Glomerular endothelial cell (primary cell): ENCODE data around the gene C6orf132. TPM values are rescaled to one million over a fixed set of nuclear protein-coding genes. Genes with fewer than 3 reads are reported as not detected.
"Not testable (repeated sequence)": the region's sequence is repeated elsewhere in the genome, so short reads cannot be mapped to it uniquely, and the experiment has no call there.

Source experiments
- DNase-seq: peaks from one replicate; pipeline ENCODE4 v3.0.0-alpha.2; 2011; ENCODE audit warnings: low read depth, low spot score; ENCODE audit errors: extremely low read depth
- total RNA-seq: library from RNA; depleted of rRNA; stranded (reverse); fragments of >200 nt; gene quantifications from 2 replicates; pipeline ENCODE4 v1.2.3, GENCODE V29; 2015

Gene C6orf132
- total RNA-seq, 1 donor from 2014 or later: 2.1 TPM

DNA sequence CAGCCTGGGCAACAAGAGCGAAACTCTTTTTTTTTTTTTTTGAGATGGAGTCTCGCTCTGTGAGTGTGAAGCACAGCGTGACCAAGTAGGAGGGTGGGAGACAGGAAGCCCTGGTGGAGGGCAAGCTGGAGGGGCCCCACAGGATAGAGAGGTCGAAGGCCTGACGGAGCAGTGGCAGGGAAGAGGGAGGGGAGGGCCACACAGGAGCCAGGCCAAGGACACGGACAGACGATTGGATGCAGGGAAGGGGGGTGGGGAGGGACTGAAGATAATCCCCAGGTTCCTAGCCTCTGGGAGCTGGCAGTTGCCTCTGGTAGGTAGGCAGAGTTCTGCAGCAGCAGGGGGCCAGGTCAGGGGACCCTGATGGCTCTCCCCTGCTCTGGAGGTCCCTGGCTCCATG lies 20.0 kb upstream of the C6orf132 start:
- DNase-seq: no peak

DNA sequence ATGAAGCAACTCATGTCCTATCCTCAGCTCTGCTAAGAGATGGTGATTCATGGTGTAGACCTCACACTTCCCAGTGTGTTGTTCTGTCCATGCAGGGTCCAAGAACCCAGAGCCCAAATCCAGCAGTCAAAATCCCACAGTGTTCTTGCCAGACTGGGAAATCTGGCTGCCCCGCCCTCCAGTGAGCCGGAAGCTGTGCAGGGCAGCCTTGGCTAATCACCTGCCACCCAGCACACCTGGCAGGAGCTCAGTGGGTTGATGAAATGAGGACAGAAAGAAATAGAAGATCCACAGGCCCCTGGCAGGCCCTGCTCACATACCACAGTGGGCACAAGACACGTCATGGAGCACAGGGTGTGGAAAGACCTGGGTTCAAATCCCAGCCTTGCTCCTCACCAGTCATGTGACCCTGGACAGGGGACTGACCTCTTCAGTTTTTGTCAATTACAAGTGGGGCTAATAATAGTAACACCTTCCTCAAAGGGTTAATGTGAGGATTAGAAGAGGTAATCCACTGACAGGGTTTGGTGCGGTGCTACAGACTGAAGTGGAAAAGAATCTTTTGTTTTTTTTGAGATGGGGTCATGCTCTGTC lies 17.1 kb upstream of the C6orf132 start:
- no peak for DNase-seq

- no peak for DNase-seq
These were observed 16.2 kb upstream of the C6orf132 start for GRCh38 chr6:42158631-42159030.

- DNase-seq: no peak
These were observed 15.6 kb upstream of the C6orf132 start for GRCh38 chr6:42158011-42158410.

GRCh38 chr6:42156638-42157037 lies 14.2 kb upstream of the C6orf132 start:
- no peak for DNase-seq

DNA sequence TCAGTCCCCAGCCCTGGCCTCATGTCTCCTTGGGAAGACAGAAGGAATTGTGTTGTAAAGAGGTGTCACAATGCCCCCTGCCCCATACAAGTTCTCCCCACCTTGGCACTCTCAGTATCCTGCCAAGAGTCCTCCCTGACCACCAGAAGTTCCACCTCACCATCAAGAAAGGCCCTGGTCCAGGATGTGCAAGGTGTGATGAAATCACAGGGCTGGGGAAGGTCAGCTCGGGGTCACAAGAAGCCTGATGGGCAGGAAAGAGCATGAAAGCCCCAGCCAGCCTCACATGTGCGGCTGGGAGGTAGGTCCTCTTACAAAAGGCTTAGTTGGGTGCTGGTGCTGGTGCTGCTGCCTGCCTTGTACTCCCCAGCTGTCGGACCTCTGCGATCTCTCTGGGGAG lies 12.9 kb upstream of the C6orf132 start:
- no peak for DNase-seq

- no peak for DNase-seq
These were observed 12.2 kb upstream of the C6orf132 start for GRCh38 chr6:42154461-42155209.

GRCh38 chr6:42153921-42154320 lies 11.5 kb upstream of the C6orf132 start:
- DNase-seq: no peak

DNA sequence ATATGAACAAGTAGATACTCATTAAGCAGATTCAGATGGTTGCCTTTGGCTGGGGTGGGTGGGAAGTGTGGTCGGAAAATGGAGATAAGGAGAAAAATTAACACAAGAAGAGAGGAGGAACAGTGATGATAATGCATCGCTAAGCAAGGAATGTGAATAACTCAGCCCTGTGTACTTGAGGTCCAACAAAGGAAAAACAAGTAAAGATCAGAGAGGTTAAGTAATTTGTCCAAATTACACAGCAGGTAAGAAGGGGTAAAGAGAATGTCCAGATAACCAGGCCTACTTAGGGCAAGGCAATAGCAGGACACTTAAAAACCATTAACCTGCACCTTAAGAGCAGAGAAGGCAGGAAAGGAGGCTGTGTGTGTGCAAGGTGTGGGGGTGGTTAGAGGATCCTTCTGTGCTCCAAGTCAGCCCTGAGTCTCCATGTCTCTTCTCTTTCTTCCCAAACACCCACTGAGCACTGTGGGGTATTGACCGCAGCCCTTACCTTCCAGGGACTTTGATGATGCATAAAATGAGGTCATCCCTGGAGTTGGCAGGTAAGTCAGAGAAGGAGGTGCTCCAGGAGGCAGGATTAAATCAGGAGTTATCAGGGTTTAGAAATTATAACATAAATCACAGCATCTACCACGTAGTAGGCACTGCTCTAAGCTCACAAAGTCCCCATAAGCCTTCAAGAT lies 10.3 kb upstream of the C6orf132 start:
- not testable (repeated sequence) for DNase-seq

DNA sequence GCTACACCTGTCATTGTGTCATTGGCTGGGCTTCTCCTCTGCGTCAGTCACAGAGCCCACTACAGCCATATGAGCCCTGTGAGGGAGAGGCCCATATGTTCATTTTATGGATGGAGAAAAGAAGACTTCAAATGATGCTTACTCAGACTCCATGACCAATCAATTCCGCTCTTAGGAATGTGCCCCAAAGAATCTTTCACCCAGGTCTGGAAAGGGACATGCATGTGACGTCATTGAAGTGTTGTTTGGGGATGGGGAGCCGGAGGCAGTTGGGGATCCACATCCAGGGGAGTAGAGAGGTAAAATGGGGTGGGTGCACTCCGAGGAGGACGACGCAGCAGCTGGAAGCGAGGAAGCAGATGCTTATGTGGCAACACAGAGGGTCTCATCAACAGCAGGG lies 9.6 kb upstream of the C6orf132 start:
- no peak for DNase-seq

DNA sequence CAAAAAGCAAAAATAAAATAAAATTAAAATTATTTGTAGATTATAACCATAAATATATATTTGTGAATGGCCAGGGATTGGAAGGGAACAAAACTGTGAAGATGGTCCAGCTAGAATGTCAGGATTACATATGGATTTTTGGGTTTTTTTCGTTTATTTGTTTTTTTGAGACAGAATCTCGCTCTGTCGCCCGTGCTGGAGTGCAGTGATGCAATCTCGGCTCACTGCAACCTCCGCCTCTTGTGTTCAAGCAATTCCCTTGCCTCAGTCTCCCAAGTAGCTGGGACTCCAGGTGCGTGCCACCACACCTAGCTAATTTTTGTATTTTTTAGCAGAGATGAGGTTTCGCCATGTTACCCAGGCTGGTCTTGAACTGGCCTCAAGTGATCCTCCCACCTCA lies 7.8 kb upstream of the C6orf132 start:
- DNase-seq: no peak

- DNase-seq: no peak
These were observed 5.6 kb upstream of the C6orf132 start for GRCh38 chr6:42148058-42148457.

GRCh38 chr6:42147138-42147562 lies 4.7 kb upstream of the C6orf132 start:
- DNase-seq: no peak

- DNase-seq: no peak
These were observed 760 bp downstream of the C6orf132 start for GRCh38 chr6:42141603-42142117.

GRCh38 chr6:42140756-42141602 lies 1.4 kb downstream of the C6orf132 start:
- DNase-seq: no peak

GRCh38 chr6:42140032-42140431 lies 2.4 kb downstream of the C6orf132 start:
- no peak for DNase-seq

DNA sequence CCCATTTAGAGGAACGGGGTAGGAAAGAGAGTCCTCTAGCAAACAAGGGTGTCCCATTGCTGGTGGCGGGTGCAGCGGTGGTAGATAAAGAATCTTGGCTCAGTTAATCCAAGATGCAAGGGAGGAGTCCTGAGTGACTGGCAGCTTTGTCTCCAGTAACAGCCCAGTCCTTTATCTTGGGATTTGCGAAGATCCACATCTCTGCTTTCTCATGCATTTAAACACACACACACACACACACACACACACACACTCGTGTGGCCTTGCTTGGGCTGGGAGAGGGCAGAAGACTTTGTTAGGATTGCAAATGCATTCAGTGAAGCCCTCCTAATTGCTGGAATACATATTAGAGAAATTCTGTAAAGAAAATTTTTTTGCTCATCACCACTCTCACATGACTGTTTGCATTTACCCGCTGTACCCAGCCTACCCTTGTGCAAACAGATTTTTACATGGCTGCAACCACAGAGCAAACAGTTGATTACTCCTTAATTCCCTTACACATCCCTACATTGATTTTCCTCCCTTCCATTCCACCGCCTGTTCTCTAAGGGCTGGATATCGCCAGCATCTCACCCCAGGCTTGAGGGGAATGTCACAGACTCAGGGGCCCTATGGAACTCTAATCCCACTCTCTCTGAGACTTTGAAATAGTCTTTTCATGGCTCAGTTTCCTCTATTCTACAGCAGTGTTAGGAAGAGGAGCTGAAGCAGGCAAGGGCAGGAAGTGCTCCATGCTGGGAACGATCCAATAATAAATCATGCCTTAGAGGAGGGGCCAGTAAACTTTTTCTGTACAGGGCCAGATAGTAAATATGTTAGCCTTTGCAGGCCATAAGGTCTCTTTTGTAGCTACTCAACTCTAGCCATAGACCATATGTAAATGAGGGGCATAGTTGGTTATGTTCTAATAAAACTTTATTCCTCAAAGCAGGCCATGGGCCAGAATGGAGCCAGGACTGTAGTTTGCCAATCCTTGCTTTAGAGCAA lies 3.5 kb downstream of the C6orf132 start:
- no peak for DNase-seq

GRCh38 chr6:42138190-42138589 lies 4.2 kb downstream of the C6orf132 start:
- DNase-seq: no peak

DNA sequence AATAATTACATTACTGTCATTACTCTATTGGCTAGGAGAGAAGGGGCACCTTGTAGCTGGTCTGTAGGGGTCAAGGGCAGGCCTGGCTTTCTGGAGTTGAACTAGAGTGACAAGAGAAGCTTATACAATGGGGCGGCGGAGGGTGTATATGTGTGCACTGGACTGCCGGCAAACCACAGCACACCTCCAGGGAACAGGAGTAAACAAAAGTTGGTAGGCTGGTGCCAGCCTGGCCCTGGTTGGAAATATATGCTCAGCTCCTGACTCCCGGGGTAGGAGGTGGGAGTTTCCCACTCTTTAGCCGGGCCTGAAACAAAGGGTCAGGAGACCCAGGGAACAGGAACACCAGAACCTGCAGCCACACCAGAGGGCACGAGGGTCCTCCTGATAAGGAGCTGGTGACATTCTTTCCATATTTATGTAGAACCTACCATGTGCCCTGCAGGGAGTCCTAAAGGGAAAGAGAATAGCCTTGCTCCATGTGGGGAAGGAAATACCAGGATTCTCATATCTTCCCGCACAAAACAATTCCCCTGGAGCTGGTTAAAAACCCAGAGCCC lies 5.1 kb downstream of the C6orf132 start:
- DNase-seq: no peak
